Measurements from ENCODE around the gene IL1R1. TPM values are rescaled to one million over a fixed set of nuclear protein-coding genes. Genes with fewer than 3 reads are reported as not detected.

The IL1R1 gene
- total and polyA plus RNA-seq, 3 donors from 2014 or later, result 35.4 to 51.3 (median 49.6) TPM

DNA sequence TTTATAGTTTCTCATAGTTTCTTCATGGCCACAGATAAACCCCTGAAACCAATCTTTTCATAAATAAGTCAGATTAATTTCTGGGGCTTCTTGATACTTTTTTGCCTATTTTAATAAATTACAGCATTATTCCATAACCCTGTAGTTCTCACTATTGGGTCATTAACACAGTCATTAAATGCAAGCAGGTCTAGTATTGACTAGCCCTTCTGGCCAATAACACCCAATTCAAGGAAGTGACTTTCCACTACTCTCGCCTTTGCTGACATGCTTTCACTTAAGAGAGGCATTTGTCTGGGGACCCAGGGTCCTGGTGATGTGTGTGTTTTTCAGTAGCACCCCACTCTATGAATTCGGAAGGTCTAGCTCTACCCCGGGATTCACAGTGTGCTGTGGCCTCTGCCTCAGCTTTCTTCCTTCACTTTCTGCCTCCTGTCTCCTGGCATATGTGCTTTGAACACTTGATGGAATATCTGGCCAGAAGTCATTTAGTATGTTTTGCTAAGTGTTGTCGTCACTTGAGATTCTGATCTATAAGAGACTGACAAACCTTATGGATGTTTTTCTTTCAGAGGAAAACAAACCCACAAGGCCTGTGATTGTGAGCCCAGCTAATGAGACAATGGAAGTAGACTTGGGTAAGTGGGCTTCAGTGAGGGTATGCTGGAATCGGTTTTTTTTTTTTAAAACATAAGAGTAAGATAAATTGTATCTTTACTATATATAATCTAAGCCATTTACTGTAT lies 25.7 kb downstream of the IL1R1 start:
- no peak for DNase-seq
- H3K27me3 ChIP-seq, result no peaks in the 10 kb centered on the region
- no peak overlapping the region for H3K4me3 ChIP-seq
- no peaks in the 10 kb centered on the region for H3K36me3 ChIP-seq (ENCODE audit: low read depth, missing control alignments)
- WGBS, 2 donors, result 95 to 97% methylated on average over 5 of the region's 5 CpGs
- intact Hi-C loops (cut with DNase I; ENCODE audit: low total_unique reads), result no loop called here
- TF ChIP-seq, protein P1, sequence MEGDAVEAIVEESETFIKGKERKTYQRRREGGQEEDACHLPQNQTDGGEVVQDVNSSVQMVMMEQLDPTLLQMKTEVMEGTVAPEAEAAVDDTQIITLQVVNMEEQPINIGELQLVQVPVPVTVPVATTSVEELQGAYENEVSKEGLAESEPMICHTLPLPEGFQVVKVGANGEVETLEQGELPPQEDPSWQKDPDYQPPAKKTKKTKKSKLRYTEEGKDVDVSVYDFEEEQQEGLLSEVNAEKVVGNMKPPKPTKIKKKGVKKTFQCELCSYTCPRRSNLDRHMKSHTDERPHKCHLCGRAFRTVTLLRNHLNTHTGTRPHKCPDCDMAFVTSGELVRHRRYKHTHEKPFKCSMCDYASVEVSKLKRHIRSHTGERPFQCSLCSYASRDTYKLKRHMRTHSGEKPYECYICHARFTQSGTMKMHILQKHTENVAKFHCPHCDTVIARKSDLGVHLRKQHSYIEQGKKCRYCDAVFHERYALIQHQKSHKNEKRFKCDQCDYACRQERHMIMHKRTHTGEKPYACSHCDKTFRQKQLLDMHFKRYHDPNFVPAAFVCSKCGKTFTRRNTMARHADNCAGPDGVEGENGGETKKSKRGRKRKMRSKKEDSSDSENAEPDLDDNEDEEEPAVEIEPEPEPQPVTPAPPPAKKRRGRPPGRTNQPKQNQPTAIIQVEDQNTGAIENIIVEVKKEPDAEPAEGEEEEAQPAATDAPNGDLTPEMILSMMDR (IDR thresholded peaks at IDR 0.05), result no peak
- no peak for TF ChIP-seq POLR2A (IDR thresholded peaks at IDR 0.05)
- peaks cover 3% of the 10 kb centered on the region for H3K4me1 ChIP-seq
- H3K27ac ChIP-seq, result no peak overlapping the region
- H3K9me3 ChIP-seq, result no peaks in the 10 kb centered on the region

DNA sequence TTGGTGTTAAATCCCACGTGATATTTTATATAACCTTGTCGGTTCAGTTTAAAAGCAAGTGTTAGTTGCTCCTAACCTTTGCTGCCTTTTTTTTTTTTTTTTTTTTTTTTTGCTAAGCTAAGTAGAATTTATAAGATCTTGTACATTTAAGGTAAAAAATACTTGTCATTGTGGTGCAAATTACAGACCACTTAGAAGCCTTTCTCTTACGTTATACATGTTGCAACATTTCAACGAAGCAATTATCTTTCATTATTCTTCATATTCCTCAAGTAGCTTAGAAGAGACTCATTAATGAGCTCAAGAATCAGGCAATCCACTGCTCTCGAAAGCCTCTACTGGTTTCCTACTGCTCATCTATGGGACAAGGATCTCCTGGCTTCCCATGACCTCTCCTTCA lies 29.4 kb downstream of the IL1R1 start:
- no peaks in the 10 kb centered on the region for H3K36me3 ChIP-seq (ENCODE audit: low read depth, missing control alignments)
- WGBS, 2 donors, result 90 to 91% methylated on average over 5 of the region's 5 CpGs
- intact Hi-C loops (cut with DNase I; ENCODE audit: low total_unique reads), result no loop called here

DNA sequence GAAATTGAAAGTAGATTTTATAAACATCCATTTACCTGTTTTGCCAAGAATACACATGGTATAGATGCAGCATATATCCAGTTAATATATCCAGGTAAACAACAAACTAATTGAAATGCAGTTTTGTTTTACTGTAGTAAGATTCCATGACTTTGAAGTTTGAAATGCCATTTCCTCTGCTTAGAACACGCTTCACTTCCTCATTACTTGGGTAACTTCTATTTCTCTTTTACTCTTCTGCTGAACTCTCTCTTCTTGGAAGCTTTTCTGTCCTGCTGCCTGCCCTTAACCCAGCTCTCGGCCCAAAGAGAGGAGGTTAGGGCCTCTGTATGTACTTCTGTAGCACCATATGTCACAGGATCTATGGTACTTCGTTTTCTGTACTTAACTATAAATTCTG lies 30.2 kb downstream of the IL1R1 start:
- DNase-seq, result no peak
- no peaks in the 10 kb centered on the region for H3K36me3 ChIP-seq (ENCODE audit: low read depth, missing control alignments)
- H3K4me1 ChIP-seq, result no peaks in the 10 kb centered on the region
- no peaks in the 10 kb centered on the region for H3K27me3 ChIP-seq
- H3K27ac ChIP-seq, result no peak overlapping the region
- no peak for TF ChIP-seq POLR2A (IDR thresholded peaks at IDR 0.05)
- TF ChIP-seq, protein P1 (IDR thresholded peaks at IDR 0.05), result no peak
- no peak overlapping the region for H3K4me3 ChIP-seq
- intact Hi-C loops (cut with DNase I; ENCODE audit: low total_unique reads), result no loop called here
- H3K9me3 ChIP-seq, result no peaks in the 10 kb centered on the region
- 84 to 90% methylated on average over 3 of the region's 3 CpGs for WGBS, 2 donors

More for the DNA sequence above, 29.4 kb downstream of the IL1R1 start:
- Histone ChIP-seq H3K27ac (no peak overlapping the region), H3K4me1 (no peaks in the 10 kb centered on the region), H3K9me3 (no peaks in the 10 kb centered on the region), H3K27me3 (no peaks in the 10 kb centered on the region), H3K4me3 (no peak overlapping the region)
- TF ChIP-seq, protein P1 (IDR thresholded peaks at IDR 0.05), result no peak
- no peak for TF ChIP-seq POLR2A (IDR thresholded peaks at IDR 0.05)
- DNase-seq, result no peak

DNA sequence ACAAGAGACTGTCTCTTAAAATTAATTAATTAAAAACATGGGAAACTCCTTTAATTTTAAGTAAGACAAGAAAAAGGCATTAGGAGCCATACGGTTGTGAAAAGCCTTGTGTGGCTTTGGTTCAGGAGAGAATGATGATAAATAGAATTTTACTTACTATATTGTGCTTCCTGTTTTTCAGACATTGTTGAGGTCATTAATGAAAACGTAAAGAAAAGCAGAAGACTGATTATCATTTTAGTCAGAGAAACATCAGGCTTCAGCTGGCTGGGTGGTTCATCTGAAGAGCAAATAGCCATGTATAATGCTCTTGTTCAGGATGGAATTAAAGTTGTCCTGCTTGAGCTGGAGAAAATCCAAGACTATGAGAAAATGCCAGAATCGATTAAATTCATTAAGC lies 33.6 kb downstream of the IL1R1 start:
- no peaks in the 10 kb centered on the region for H3K27me3 ChIP-seq
- 80 to 91% methylated on average over 3 of the region's 3 CpGs for WGBS, 2 donors
- H3K36me3 ChIP-seq (ENCODE audit: low read depth, missing control alignments), result no peaks in the 10 kb centered on the region
- intact Hi-C loops (cut with DNase I; ENCODE audit: low total_unique reads), result no loop called here
- no peak overlapping the region for H3K27ac ChIP-seq
- H3K9me3 ChIP-seq, result no peaks in the 10 kb centered on the region
- H3K4me1 ChIP-seq, result no peaks in the 10 kb centered on the region
- no peak overlapping the region for H3K4me3 ChIP-seq
- DNase-seq, result no peak
- TF ChIP-seq POLR2A (IDR thresholded peaks at IDR 0.05), result no peak
- TF ChIP-seq, protein P1 (IDR thresholded peaks at IDR 0.05), result no peak
